ENCODE data around the gene SOCS7. TPM values are rescaled to one million over a fixed set of nuclear protein-coding genes. Genes with fewer than 3 reads are reported as not detected.
A peak's percentile ranks its signal among the peaks of the same experiment; 100 is the strongest.

Gene SOCS7
- total RNA-seq, 1 donor from 2014 or later, result 14.0 TPM

DNA sequence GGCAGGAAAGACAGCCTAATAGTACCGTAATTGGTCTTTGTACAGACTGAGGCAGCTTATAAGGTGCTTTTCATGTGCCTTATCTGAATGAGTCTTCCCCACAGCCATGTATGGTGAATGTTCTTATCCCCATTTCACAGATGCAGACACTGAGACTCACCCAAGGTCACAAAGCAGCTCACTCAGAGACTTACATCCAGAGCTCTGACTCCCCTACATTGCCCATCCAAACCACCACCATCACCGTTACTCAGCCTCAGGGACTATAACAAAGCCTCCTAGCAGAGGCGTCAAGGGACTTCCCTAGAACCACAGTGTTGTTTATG lies 7.3 kb upstream of the SOCS7 start:
- Mint-ChIP-seq H3K27me3 (peaks cover 2% of the 10 kb centered on the region), H3K27ac (no peak overlapping the region), H3K4me1 (peaks cover 3% of the 10 kb centered on the region), H3K9me3 (no peaks in the 10 kb centered on the region), H3K4me3 (no peak overlapping the region), H3K36me3 (ENCODE audit: low read depth) (no peaks in the 10 kb centered on the region)
- POLR2A ChIA-PET, result no interaction called here
- DNase-seq (no peak), ATAC-seq (ENCODE audit: low read depth) (no peak)
- CTCF ChIA-PET, result no interaction called here
- intact Hi-C loops (cut with micrococcal nuclease), result no loop called here
- TF ChIP-seq, protein P1, sequence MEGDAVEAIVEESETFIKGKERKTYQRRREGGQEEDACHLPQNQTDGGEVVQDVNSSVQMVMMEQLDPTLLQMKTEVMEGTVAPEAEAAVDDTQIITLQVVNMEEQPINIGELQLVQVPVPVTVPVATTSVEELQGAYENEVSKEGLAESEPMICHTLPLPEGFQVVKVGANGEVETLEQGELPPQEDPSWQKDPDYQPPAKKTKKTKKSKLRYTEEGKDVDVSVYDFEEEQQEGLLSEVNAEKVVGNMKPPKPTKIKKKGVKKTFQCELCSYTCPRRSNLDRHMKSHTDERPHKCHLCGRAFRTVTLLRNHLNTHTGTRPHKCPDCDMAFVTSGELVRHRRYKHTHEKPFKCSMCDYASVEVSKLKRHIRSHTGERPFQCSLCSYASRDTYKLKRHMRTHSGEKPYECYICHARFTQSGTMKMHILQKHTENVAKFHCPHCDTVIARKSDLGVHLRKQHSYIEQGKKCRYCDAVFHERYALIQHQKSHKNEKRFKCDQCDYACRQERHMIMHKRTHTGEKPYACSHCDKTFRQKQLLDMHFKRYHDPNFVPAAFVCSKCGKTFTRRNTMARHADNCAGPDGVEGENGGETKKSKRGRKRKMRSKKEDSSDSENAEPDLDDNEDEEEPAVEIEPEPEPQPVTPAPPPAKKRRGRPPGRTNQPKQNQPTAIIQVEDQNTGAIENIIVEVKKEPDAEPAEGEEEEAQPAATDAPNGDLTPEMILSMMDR (IDR thresholded peaks at IDR 0.05), result no peak

DNA sequence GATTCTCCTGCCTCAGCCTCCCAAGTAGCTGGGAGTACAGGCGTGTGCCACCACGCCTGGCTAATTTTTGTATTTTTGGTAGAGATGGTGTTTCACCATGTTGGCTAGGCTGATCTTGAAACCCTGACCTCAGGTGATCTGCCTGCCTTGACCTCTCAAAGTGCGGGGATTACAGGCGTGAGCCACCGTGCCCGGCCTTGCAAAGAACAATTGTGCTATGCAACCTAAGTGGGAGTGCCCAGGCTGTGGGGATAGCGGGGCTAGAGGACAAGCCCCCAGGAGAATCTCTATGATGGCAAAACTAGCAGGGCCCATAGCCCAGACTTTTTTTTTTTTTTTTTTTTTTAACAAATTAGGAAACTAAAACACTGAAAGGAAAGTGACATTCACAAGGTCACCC lies 5.9 kb upstream of the SOCS7 start:
- intact Hi-C loops (cut with micrococcal nuclease), result no loop called here
- Mint-ChIP-seq H3K4me1 (peaks cover 3% of the 10 kb centered on the region), H3K27me3 (peaks cover 2% of the 10 kb centered on the region), H3K36me3 (ENCODE audit: low read depth) (no peaks in the 10 kb centered on the region), H3K27ac (no peak overlapping the region), H3K9me3 (no peaks in the 10 kb centered on the region), H3K4me3 (no peak overlapping the region)
- no peak for ATAC-seq (ENCODE audit: low read depth)
- DNase-seq, result no peak
- TF ChIP-seq, protein P1 (IDR thresholded peaks at IDR 0.05), result no peak
- POLR2A ChIA-PET, result no interaction called here
- CTCF ChIA-PET, result interaction anchor here (1.1 to 1.5 kb wide), 2 partner anchors 8 to 68 kb away, joined by 4 to 6 read pairs; no protein-coding TSS in a partner anchor

DNA sequence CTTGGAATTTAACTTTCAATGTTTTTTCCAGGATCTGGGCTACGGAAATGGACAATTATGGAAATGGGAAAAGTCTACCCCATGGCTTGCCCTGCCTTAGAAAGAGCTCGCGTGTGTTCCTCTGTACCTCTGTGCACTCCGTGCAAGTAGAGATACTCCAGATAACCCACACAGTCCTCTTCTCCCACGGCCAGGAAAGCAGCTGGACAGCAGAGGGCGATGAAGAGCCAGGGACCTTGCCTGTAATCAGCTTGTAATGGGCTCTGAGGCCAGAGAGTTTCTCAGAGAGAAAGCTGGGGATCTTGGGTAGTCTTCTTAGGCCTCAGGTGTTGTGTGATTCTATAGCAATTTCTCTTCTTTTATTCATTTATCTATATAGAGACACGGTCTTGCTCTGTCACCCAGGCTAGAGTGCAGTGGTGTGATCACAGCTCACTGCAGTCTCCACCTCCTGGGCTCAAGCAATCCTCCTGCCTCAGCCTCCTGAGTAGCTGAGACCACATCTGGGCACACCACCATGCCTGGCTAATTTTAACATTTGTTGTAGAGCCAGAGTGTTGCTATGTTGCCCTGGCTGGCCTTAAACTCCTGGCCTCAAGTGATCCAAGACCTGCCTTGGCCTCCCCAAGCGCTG lies 2.4 kb upstream of the SOCS7 start:
- no peak overlapping the region for H3K27ac Mint-ChIP-seq
- peaks cover 21% of the 10 kb centered on the region for H3K4me1 Mint-ChIP-seq
- intact Hi-C loops (cut with micrococcal nuclease), result loop anchor here (1.0 to 2.0 kb wide), 4 partner anchors 65 to 318 kb away; no protein-coding TSS in a partner anchor
- ChIA-PET CTCF (interaction anchor here (0.6 to 5.5 kb wide), 19 partner anchors 9 to 320 kb away, joined by 3 to 173 read pairs (median 4); partner anchors contain the start of gene ARHGAP23), POLR2A (interaction anchor here (2.0 kb wide), 1 partner anchor 65 kb away, joined by 10 read pairs; no protein-coding TSS in a partner anchor)
- no peaks in the 10 kb centered on the region for H3K9me3 Mint-ChIP-seq
- no peak overlapping the region for H3K4me3 Mint-ChIP-seq
- TF ChIP-seq, protein P1 (IDR thresholded peaks at IDR 0.05), result no peak
- ATAC-seq (ENCODE audit: low read depth) (peak; percentile 55), DNase-seq (peak; percentile 68)
- no peaks in the 10 kb centered on the region for H3K27me3 Mint-ChIP-seq
- no peaks in the 10 kb centered on the region for H3K36me3 Mint-ChIP-seq (ENCODE audit: low read depth)

GRCh38 chr17:38350035-38350434 lies 1.6 kb upstream of the SOCS7 start:
- Mint-ChIP-seq H3K36me3 (ENCODE audit: low read depth) (no peaks in the 10 kb centered on the region), H3K27me3 (no peaks in the 10 kb centered on the region), H3K4me3 (no peak overlapping the region), H3K4me1 (peaks cover 24% of the 10 kb centered on the region), H3K27ac (no peak overlapping the region), H3K9me3 (no peaks in the 10 kb centered on the region)
- ATAC-seq (ENCODE audit: low read depth) (no peak), DNase-seq (no peak)
- intact Hi-C loops (cut with micrococcal nuclease), result loop anchor here (5.0 kb wide), 1 partner anchor 53 kb away; the partner anchor contains the start of gene MRPL45
- POLR2A ChIA-PET, result interaction anchor here (2.0 kb wide), 1 partner anchor 64 kb away, joined by 10 read pairs; no protein-coding TSS in a partner anchor
- TF ChIP-seq, protein P1 (IDR thresholded peaks at IDR 0.05), result no peak
- CTCF ChIA-PET, result interaction anchor here (1.1 to 5.5 kb wide), 6 partner anchors 9 to 319 kb away, joined by 4 to 173 read pairs (median 6); no protein-coding TSS in a partner anchor

DNA sequence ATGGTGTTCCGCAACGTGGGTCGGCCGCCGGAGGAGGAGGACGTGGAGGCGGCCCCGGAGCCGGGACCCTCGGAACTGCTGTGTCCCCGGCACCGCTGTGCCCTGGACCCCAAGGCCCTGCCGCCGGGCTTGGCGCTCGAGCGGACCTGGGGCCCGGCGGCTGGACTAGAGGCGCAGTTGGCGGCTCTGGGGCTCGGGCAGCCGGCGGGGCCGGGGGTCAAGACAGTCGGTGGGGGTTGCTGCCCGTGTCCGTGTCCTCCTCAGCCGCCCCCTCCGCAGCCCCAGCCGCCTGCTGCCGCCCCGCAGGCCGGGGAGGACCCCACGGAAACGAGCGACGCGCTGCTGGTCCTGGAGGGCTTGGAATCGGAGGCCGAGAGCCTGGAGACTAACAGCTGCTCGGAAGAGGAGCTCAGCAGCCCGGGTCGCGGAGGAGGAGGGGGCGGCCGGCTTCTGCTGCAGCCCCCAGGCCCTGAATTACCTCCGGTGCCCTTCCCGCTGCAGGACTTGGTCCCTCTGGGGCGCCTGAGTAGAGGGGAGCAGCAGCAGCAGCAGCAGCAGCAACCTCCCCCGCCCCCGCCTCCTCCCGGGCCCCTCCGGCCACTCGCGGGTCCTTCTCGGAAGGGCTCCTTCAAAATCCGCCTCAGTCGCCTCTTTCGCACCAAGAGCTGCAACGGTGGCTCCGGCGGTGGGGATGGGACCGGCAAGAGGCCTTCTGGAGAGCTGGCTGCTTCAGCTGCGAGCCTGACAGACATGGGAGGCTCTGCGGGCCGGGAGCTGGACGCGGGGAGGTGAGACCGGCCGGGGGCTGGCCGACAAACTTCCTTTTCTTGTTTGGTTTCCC lies 821 bp downstream of the SOCS7 start:
- H3K27ac Mint-ChIP-seq, result peak overlapping the region; percentile 43
- POLR2A ChIA-PET, result no interaction called here
- intact Hi-C loops (cut with micrococcal nuclease), result loop anchor here (5.0 kb wide), 1 partner anchor 55 kb away; the partner anchor contains the start of gene MRPL45
- peaks cover 32% of the 10 kb centered on the region for H3K4me1 Mint-ChIP-seq
- H3K9me3 Mint-ChIP-seq, result no peaks in the 10 kb centered on the region
- TF ChIP-seq, protein P1 (IDR thresholded peaks at IDR 0.05), result no peak
- CTCF ChIA-PET, result interaction anchor here (0.8 to 5.5 kb wide), 3 partner anchors 19 to 62 kb away, joined by 3 to 173 read pairs (median 4); no protein-coding TSS in a partner anchor
- no peak for ATAC-seq (ENCODE audit: low read depth)
- peak overlapping the region; percentile 80 for H3K4me3 Mint-ChIP-seq
- DNase-seq, result peak; percentile 37
- H3K36me3 Mint-ChIP-seq (ENCODE audit: low read depth), result no peaks in the 10 kb centered on the region
- no peaks in the 10 kb centered on the region for H3K27me3 Mint-ChIP-seq
